ENCODE data around the gene CDC42EP4.

Gene CDC42EP4

DNA sequence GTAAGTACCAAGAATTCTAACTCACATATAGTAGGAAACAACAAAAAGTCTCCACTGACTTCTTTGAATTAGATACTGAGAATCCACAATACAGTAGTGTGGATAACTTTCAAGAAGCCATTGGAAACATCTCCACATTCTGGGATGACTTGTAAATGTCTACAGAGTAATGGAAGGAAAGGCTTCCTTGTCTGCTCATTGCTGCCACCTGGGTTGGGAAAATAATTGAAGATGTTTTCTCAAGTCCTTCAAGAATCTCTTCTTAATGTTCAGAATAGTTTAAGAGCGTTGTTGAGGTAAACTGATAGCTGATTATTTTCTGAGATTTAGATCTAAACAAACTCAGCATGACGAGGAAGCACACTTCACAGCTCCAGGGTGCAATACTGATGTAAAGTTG, 64.1 kb downstream of the CDC42EP4 start:
- no peak for DNase-seq

DNA sequence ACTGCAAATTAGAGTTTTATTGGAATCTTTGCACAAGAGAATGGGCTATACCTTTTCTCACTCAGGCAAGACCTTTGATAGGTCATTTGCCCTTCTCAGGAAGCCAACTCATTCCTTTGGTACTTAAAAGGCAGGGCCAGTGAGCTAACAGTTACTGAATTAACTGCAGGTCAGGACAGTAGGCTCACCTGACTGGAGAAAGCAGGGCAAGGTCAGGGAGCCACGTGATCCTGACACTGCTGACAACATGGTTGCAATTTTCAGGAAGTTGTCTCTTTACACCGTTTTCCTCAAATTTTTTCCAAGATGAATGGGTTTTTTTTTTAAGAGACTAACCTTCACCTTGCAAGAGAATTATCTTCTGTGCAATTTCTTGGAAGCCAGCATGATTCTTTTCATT, 71.2 kb downstream of the CDC42EP4 start:
- no peak for DNase-seq

DNA sequence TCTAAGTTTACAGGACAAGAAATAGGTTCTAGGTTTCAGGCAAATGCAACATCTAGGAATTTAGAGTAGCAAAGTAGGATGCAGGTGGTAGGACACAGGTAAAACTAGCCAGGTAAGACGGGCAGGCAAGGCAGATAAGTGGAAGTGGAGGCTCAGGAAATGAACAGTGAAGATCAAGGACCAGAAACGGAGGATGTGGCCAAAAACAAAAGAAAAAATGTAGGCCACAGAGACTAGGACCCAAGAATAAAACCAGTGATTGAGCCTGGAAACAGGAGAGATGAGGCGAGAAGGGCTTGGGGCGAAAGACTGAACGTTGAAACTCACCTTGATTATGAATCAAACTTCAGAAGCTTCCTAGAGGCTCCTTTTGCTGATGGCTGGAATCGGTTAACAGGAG, 74.1 kb downstream of the CDC42EP4 start:
- DNase-seq, result no peak

DNA sequence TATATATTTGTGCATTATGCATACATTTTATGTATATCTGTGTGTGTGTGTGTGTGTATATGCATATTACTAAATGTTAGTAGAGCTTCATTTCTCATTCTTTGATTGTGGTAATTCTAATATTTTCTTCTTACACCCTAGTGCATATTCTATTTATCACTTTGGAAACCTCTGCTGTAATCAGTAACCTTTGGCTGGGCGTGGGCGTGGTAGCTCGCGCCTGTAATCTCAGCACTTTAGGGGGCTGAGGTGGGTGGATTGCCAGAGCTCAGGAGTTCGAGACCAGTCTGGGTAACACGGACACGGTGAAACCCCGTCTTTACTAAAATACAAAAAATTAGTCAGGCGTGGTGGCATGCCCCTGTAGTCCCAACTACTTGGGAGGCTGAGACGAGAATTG, 77.1 kb downstream of the CDC42EP4 start:
- no peak for DNase-seq
